GM19438 (cell line): ENCODE measurements around the gene GPRC5D.

Experiments used
- ATAC-seq: cut with Tn5 transposase; IDR thresholded peaks from one replicate; pipeline ENCODE4 v1.9.1; 2021; ENCODE audit warnings: low read depth; ENCODE audit not compliant: unreplicated experiment

The GPRC5D gene

DNA sequence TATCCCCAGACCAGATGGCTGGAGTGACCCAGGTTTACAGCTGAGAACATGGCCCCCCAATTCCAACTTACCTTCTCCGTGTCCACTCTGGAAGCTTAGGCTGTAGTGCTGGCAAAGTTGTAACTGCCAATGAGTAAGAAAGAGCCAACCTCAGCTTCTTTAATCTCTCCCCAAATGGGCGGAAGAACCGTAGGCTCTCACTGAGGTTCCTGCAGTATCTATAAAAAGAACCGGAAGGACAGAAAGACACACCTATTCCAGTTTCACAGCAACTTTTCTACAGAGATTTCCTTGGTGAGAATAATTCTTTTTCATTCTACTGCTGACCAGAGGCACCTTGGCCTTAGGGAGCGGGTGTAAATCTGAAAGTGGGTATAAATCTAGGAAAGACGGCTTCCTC is at the start of gene GPRC5D:
GPRC5D (minus strand) TSS at position 135 of the 400 bp plus-strand sequence. CDS start 1,786 bp downstream, outside the sequence.
- ATAC-seq = no peak

GRCh38 chr12:13001775-13002040 is 49.7 kb upstream of the GPRC5D start:
- no peak for ATAC-seq

DNA sequence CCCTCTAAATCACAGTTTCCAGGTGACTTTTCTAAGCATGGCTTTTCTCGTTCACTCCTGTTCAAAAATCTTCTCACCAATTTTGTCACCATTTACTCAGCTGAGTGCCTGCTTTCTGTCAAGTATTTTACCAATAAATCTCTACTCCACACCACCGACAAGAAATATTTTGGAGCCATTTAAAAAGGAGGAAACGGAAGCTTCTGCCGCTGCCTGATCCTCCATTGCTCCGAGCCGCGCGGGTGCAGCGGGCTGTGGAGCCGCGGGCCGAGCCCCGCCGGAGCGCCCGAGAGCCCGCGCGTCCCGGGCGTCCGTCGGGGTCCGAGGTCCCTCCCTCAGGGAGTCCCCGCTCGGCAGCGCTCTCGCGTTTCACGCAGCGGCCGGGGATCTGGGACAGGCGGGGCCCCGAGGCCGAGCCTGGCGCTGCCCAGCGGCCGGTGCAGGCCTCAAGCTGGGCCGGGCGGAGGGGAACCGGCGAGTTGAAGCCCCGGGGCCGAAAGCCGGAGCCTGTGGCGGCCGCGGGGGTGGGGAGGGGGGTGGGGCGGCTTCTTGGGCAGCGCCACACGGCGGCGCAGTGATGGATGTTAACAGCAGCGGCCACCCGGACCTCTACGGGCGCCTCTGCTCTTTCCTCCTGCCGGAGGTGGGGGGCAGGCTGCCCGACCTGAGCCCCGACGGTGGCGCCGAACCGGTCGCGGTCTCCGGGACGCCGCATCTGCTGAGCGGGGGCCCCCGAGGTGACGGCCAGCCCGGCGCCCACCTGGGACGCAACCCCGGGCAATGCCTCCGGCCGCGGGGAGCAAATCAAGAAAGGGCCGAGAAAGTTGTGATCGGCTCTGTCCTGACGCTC is 49.2 kb upstream of the GPRC5D start:
- ATAC-seq = peak; percentile 39

DNA sequence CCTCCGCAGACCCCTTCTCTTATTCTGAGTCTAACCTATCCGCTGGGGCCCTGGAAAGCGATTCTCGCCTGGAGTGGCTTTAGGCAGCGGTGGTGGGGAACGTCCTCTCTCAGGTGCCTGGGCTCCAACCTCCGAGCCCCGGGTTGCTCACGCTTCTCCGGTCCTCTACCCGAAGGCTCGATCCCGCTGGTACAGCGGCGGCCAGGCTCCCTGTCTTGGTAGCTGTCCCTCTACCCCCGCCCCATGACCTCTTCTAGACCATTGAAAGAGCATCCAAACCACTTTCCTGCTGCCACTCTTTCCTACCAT is 48.6 kb upstream of the GPRC5D start:
- peak; percentile 29 for ATAC-seq

GRCh38 chr12:12999959-13000615 is 48.1 kb upstream of the GPRC5D start, which contains the start of gene HEBP1:
Gene HEBP1 (minus strand): TSS chr12:13000265. CDS start chr12:13000114, 151 bp downstream.
- peak; percentile 70 for ATAC-seq

DNA sequence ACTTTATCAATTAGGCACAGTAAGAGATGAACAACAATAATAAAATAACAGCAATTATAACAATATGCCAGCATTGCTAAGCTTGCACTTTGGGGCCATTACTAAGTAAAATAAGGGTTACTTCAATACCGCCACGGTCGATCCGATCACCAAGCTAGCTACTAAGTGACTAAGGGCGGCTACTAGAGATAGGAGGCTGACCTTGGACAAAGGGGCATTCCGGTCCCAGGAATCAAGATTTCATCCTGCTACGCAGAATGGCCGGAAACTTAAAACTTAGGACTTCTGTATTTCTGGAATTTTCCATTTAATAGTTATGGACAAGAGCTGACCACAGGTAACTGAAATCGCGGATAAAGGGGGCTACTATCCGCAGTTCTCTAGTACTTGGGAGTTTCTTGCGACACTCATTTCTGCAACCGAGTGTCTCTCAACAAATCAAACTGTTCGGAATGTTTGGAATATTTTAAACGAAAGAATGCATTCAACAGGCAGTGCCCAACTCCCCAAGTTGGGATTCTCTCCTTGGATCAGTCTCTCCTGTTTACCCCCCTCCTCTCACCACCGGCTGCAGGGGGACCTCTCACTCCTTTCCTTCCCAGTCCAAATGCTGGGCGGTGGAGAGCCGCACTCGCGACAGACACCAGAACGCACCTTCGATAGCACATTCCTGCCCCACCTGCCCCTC is 47.4 kb upstream of the GPRC5D start:
- peak; percentile 8 for ATAC-seq

DNA sequence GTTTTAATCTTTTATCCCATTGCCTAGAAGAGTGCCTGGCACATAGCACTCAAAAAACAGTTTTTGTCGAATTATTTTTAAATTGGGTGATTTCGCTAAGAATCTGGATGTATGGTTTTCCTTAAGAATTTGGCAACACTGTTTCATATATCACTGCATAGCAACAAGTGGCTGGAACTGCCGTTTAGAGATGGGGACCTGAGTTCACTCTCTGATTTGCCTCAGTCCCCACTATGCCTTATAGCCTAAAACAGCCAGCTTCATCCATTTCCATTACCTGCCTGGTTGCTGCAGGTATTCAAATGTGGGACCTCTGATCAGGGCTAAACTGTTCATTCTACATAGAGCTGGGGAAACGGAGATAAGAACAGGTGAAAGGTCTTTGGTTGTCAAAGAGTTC is 46.3 kb upstream of the GPRC5D start:
- ATAC-seq = no peak

DNA sequence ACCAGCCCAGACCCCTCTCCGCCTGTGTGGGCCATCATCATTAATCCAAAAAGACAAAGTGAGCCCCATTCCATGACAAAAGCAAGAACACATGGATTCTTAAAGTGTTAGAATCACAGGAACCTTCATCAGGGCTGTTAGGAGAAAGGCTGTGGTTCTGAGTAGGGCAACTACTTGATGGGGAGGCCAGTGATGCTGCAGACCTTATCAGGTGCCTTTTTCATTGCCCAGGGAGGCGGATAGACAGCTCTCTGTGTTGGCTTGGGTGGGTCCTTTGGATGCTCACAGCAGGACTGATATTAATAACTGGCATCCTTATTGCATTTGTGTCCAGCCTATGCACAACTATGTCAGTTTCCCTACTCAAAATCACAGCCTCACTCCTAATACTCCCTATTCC is 45.8 kb upstream of the GPRC5D start:
- ATAC-seq = no peak

DNA sequence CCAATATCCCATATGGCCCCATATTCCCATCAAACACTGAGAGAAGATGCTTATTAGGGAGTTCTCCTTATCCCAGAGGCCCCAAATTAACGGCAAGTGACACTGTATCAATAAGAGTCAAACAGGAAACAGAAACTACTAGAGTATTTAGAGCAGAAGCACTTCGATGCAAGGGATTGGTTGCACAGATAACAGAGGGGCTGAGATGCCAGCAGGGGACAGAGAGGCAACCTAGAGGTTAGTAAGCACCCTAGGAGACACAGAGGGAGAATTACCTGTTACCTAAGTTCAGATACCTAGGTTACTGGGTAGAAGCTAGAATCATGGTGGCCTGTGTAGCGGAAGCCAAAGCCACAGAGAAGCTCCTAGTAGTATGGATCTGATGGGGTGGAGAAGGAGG is 45.2 kb upstream of the GPRC5D start:
- ATAC-seq = no peak

GRCh38 chr12:12996209-12996608 is 44.2 kb upstream of the GPRC5D start:
- ATAC-seq = no peak

DNA sequence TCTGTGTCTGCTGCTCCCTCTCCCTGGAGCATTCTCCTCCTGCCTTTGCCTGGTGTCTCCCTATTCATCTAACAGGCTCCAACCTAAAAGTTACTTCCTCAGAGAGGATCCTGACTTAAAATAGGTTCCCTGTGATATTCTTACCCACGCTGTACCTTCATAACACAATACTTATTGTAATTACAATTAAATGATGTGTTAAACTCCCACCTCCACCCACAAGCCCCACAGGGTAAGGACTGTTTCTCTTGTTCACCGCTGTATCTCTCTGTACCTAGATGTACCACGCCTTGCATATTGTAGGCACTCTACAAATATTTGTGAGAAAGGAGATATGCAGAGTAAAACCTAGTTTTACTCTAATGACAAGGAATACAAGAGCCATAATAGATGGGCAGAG is 43.1 kb upstream of the GPRC5D start:
- ATAC-seq = no peak

- no peak for ATAC-seq
These were observed 41.4 kb upstream of the GPRC5D start for GRCh38 chr12:12993367-12993766.

DNA sequence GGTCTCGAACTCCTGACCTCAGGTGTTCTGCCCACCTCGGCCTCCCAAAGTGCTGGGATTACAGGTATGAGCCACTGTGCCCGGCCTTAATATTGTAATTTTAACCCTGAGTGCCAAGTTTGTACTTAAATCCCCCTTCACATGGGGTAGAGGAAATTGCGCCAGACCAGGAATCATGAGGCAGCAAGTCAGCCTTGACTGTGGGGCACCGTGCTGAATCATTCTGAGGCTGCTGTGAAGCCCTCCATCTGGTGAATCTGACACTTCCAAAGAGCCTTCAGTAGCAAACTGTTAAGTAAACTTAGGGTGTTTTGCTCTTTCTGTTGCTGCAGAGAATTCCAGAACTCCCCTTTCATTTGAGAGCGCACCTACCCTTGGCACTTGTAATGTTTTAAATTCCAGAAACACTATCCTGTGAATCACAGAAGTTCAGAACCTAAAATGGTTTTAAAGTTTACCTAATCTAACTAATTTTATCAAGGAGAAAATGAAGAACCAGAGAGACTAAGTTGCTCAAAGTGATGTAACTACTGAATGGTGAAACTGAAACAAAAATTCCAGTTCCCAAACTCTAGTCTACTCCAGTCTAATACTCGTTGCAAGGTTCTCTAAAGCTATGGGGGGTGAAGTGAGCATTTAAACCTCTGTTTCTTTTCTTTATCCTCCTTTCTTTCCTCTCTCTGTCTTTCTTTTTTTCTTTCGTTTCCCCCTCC is 40.6 kb upstream of the GPRC5D start:
- ATAC-seq = no peak

DNA sequence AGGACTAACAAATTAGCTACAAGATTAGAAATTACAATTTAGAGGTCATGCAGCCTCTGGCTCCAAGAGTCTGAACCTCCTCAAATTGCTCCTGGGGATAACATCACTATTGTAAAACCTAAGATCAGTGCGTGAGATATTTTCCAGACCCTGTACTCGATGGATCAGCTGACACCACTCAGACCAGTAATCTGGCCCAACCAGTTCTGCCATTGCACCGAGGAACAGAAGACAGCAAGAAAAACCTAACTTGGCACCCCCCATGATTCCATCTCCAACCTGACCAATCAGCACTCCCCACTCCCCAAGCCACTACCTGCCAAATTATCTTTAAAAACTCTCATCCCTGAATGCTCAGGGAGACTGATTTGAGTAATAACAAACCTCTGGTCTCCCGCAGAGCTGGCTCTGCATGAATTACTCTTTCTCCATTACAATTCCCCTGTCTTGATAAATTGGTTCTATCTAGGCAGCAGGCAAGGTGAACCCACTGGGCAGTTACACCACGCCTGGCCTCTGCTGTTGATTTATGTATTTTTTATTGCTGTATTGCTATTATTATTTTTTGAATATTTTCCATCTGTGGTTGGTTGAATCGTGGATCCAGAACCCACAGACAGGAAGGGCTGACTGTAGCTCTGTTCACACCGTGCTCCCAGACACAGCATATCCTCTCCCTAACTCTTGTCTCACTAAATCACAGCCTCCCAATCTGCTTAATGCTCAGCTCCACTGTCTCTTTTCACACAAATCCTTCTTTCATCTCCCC is 38.9 kb upstream of the GPRC5D start:
- no peak for ATAC-seq

- ATAC-seq = no peak
These were observed 35.5 kb upstream of the GPRC5D start for GRCh38 chr12:12987421-12987820.

GRCh38 chr12:12986775-12987331 is 34.9 kb upstream of the GPRC5D start:
- ATAC-seq = no peak

GRCh38 chr12:12985817-12986408 is 33.9 kb upstream of the GPRC5D start:
- ATAC-seq = no peak

DNA sequence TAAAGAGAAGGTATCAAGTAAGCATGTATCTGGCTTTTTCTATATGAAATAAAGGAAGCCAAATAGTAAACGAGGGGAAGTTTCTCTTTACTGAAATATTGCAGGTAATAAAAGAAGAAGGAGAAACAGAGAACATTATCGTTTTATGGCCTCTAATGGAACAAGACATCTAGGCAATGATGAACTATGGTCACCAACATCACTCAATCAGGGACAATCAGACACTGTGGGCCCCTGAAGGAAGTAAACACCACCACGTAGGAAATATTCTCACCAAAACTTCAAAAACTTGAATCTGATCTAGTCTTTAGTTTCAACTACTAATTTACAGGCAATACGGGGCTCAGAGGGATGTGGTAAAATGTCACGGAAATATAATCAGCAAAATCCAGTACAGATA is 32.2 kb upstream of the GPRC5D start:
- no peak for ATAC-seq

- no peak for ATAC-seq
These were observed 31.6 kb upstream of the GPRC5D start for GRCh38 chr12:12983420-12984035.
